ENCODE data around the gene EPN2.

DNA sequence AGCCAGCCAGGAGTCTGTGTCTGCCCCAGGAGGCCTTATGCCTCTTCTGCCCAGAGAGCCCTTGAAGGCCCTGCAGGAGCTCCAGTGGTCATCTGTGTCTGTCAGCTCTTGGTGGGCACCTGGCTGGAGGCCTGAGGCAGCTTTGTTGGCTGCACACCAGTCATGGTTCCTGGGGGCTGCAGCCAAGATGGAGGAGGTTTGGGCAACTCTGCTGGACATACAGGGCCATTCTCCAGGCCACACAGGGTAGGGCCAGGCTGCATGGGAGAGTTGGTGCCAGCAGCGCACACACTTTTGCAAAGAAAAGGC lies 95.9 kb downstream of the EPN2 start:
- TF ChIP-seq, protein P1, sequence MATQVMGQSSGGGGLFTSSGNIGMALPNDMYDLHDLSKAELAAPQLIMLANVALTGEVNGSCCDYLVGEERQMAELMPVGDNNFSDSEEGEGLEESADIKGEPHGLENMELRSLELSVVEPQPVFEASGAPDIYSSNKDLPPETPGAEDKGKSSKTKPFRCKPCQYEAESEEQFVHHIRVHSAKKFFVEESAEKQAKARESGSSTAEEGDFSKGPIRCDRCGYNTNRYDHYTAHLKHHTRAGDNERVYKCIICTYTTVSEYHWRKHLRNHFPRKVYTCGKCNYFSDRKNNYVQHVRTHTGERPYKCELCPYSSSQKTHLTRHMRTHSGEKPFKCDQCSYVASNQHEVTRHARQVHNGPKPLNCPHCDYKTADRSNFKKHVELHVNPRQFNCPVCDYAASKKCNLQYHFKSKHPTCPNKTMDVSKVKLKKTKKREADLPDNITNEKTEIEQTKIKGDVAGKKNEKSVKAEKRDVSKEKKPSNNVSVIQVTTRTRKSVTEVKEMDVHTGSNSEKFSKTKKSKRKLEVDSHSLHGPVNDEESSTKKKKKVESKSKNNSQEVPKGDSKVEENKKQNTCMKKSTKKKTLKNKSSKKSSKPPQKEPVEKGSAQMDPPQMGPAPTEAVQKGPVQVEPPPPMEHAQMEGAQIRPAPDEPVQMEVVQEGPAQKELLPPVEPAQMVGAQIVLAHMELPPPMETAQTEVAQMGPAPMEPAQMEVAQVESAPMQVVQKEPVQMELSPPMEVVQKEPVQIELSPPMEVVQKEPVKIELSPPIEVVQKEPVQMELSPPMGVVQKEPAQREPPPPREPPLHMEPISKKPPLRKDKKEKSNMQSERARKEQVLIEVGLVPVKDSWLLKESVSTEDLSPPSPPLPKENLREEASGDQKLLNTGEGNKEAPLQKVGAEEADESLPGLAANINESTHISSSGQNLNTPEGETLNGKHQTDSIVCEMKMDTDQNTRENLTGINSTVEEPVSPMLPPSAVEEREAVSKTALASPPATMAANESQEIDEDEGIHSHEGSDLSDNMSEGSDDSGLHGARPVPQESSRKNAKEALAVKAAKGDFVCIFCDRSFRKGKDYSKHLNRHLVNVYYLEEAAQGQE (IDR thresholded peaks at IDR 0.05) = no peak
- no peak for TF ChIP-seq RAD21 (IDR thresholded peaks at IDR 0.05)
- TF ChIP-seq JUND (IDR thresholded peaks at IDR 0.05) = no peak
- TF ChIP-seq CTCF (IDR thresholded peaks at IDR 0.05; ENCODE audit: low read depth, low read length, missing input control) = no peak
- TF ChIP-seq FOXA2 (IDR thresholded peaks at IDR 0.05) = no peak
- TF ChIP-seq SP1 (IDR thresholded peaks at IDR 0.05) = no peak
- no peak for TF ChIP-seq GABPA (IDR thresholded peaks at IDR 0.05 in 1 of 2, conservative IDR thresholded peaks at IDR 0.05 in 1 of 2)

Measured in liver (tissue), 3 donors.